ENCODE data around the gene RAB26. TPM values are rescaled to one million over a fixed set of nuclear protein-coding genes. Genes with fewer than 3 reads are reported as not detected.

RAB26 gene
- total and polyA plus RNA-seq, 2 of the 13 experiments (the other 11 are each of a cell fraction or from before 2014, with no cell fraction given), result 0.86 to 3.6 TPM

GRCh38 chr16:2155977-2156848, 7.8 kb downstream of the RAB26 start (continued):
- TF ChIP-seq UBTF (CRISPR knock-in tag; IDR thresholded peaks at IDR 0.05), result peak; percentile 57; the same call in 1 of the 2 replicates
- TF ChIP-seq ZNF556 (CRISPR knock-in tag; IDR thresholded peaks at IDR 0.05; ENCODE audit: borderline replicate concordance), result no peak
- TF ChIP-seq POLR2G (IDR thresholded peaks at IDR 0.05; ENCODE audit: low read depth, low read length), result peak; percentile 35; the same call in 1 of the 2 replicates
- TF ChIP-seq KLF11 (CRISPR knock-in tag; IDR thresholded peaks at IDR 0.05), result 0 out of 2 replicates have a peak, but pooled peaks have one; percentile 15
- TF ChIP-seq, protein P1, sequence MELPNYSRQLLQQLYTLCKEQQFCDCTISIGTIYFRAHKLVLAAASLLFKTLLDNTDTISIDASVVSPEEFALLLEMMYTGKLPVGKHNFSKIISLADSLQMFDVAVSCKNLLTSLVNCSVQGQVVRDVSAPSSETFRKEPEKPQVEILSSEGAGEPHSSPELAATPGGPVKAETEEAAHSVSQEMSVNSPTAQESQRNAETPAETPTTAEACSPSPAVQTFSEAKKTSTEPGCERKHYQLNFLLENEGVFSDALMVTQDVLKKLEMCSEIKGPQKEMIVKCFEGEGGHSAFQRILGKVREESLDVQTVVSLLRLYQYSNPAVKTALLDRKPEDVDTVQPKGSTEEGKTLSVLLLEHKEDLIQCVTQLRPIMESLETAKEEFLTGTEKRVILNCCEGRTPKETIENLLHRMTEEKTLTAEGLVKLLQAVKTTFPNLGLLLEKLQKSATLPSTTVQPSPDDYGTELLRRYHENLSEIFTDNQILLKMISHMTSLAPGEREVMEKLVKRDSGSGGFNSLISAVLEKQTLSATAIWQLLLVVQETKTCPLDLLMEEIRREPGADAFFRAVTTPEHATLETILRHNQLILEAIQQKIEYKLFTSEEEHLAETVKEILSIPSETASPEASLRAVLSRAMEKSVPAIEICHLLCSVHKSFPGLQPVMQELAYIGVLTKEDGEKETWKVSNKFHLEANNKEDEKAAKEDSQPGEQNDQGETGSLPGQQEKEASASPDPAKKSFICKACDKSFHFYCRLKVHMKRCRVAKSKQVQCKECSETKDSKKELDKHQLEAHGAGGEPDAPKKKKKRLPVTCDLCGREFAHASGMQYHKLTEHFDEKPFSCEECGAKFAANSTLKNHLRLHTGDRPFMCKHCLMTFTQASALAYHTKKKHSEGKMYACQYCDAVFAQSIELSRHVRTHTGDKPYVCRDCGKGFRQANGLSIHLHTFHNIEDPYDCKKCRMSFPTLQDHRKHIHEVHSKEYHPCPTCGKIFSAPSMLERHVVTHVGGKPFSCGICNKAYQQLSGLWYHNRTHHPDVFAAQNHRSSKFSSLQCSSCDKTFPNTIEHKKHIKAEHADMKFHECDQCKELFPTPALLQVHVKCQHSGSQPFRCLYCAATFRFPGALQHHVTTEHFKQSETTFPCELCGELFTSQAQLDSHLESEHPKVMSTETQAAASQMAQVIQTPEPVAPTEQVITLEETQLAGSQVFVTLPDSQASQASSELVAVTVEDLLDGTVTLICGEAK (IDR thresholded peaks at IDR 0.05), result no peak
- TF ChIP-seq, protein P1 (CRISPR knock-in tag; IDR thresholded peaks at IDR 0.05), result no peak
- no peak for TF ChIP-seq ZNF343 (CRISPR knock-in tag; IDR thresholded peaks at IDR 0.05)
- TF ChIP-seq NCOR1 (IDR thresholded peaks at IDR 0.05; ENCODE audit: borderline replicate concordance, low read length), result 0 out of 2 replicates have a peak, but pooled peaks have one; percentile 27
- TF ChIP-seq FOXO1 (CRISPR knock-in tag; IDR thresholded peaks at IDR 0.05), result no peak
- TF ChIP-seq MYNN (CRISPR knock-in tag; IDR thresholded peaks at IDR 0.05; ENCODE audit: low read depth), result no peak
- peak; percentile 19; the same call in 1 of the 2 replicates for TF ChIP-seq HOXA3 (CRISPR knock-in tag; IDR thresholded peaks at IDR 0.05)
- 0 out of 2 replicates have a peak, but pooled peaks have one; percentile 47 for TF ChIP-seq ZNF776 (CRISPR knock-in tag; IDR thresholded peaks at IDR 0.05)
- TF ChIP-seq FOXK1 (CRISPR knock-in tag; IDR thresholded peaks at IDR 0.05; ENCODE audit: borderline replicate concordance, low read depth), result no peak
- TF ChIP-seq POLR2A (IDR thresholded peaks at IDR 0.05; ENCODE audit: insufficient read depth in 1 of 2, low read depth in 2 of 2, low read length in 2 of 2), result peak in 1 of 2 experiments; percentile 59; a peak in 2 of 4 replicates
- TF ChIP-seq KLF12 (CRISPR knock-in tag; IDR thresholded peaks at IDR 0.05; ENCODE audit: borderline replicate concordance), result 0 out of 2 replicates have a peak, but pooled peaks have one; percentile 7
- TF ChIP-seq SOX6 (IDR thresholded peaks at IDR 0.05), result no peak
- TF ChIP-seq SOX6 (CRISPR knock-in tag; IDR thresholded peaks at IDR 0.05), result no peak
- TF ChIP-seq NONO (IDR thresholded peaks at IDR 0.05), result no peak
- 0 out of 2 replicates have a peak, but pooled peaks have one; percentile 48 for TF ChIP-seq NONO (CRISPR knock-in tag; conservative IDR thresholded peaks at IDR 0.05)
